ENCODE data around the gene ARL13A. TPM values are rescaled to one million over a fixed set of nuclear protein-coding genes. Genes with fewer than 3 reads are reported as not detected.
A peak's percentile ranks its signal among the peaks of the same experiment; 100 is the strongest.

Gene ARL13A
- total and polyA plus RNA-seq, 2 donors (not counting 1 experiment from before 2014, with no cell fraction given): not detected

- Histone ChIP-seq H3K9ac (ENCODE audit: insufficient read depth, low read length) (no peak overlapping the region), H3K27ac (ENCODE audit: insufficient read depth, low read length) (no peak overlapping the region), H3K79me2 (ENCODE audit: control insufficient read depth, insufficient read depth, low read length) (no peaks in the 10 kb centered on the region), H3K27me3 (ENCODE audit: control insufficient read depth, insufficient read depth, low read length) (no peaks in the 10 kb centered on the region), H2AFZ (ENCODE audit: low read length) (no peak overlapping the region), H3K4me2 (ENCODE audit: extremely low read depth, insufficient read depth, low read length) (no peak overlapping the region), H4K20me1 (ENCODE audit: control insufficient read depth, extremely low read depth, insufficient read depth, low read length) (no peaks in the 10 kb centered on the region), H3K4me3 (replicated peaks in 1 of 4; ENCODE audit: control extremely low read depth in 1 of 4, insufficient read depth in 1 of 4, low read depth in 3 of 4, low read length in 4 of 4) (no peak overlapping the region), H3K9me3 (ENCODE audit: control insufficient read depth, insufficient read depth, low read depth, low read length) (no peaks in the 10 kb centered on the region), H3K36me3 (ENCODE audit: control insufficient read depth, insufficient read depth, low read length) (no peaks in the 10 kb centered on the region), H3K4me1 (ENCODE audit: control insufficient read depth, extremely low read depth, insufficient read depth, low read length) (no peaks in the 10 kb centered on the region)
- no peak for TF ChIP-seq CTCF (conservative IDR thresholded peaks at IDR 0.05 in 1 of 2, IDR thresholded peaks at IDR 0.05 in 1 of 2; ENCODE audit: low read depth in 1 of 2, low read length in 2 of 2)
- no peak for TF ChIP-seq EZH2 (IDR thresholded peaks at IDR 0.05; ENCODE audit: low read length, missing control alignments)
- no peak for DNase-seq (ENCODE audit: low read depth in 2 of 2)
Observed at GRCh38 chrX:101029665-101030064, 60.2 kb downstream of the ARL13A start.

- peak in 1 of 2 donors; percentile 21 for DNase-seq (ENCODE audit: low read depth in 2 of 2)
Observed at GRCh38 chrX:101037231-101037630, 67.7 kb downstream of the ARL13A start.

GRCh38 chrX:101040197-101040596 is 70.7 kb downstream of the ARL13A start:
- Histone ChIP-seq H3K4me2 (ENCODE audit: extremely low read depth, insufficient read depth, low read length) (no peak overlapping the region), H3K36me3 (ENCODE audit: control insufficient read depth, insufficient read depth, low read length) (no peaks in the 10 kb centered on the region), H4K20me1 (ENCODE audit: control insufficient read depth, extremely low read depth, insufficient read depth, low read length) (no peaks in the 10 kb centered on the region), H3K9ac (ENCODE audit: insufficient read depth, low read length) (no peak overlapping the region), H3K9me3 (ENCODE audit: control insufficient read depth, insufficient read depth, low read depth, low read length) (no peaks in the 10 kb centered on the region), H3K4me1 (ENCODE audit: control insufficient read depth, extremely low read depth, insufficient read depth, low read length) (no peaks in the 10 kb centered on the region), H2AFZ (ENCODE audit: low read length) (no peak overlapping the region), H3K27ac (ENCODE audit: insufficient read depth, low read length) (no peak overlapping the region), H3K4me3 (replicated peaks in 1 of 4; ENCODE audit: control extremely low read depth in 1 of 4, insufficient read depth in 1 of 4, low read depth in 3 of 4, low read length in 4 of 4) (no peak overlapping the region), H3K79me2 (ENCODE audit: control insufficient read depth, insufficient read depth, low read length) (no peaks in the 10 kb centered on the region), H3K27me3 (ENCODE audit: control insufficient read depth, insufficient read depth, low read length) (no peaks in the 10 kb centered on the region)
- no peak for DNase-seq (ENCODE audit: low read depth in 2 of 2)
- no peak for TF ChIP-seq CTCF (conservative IDR thresholded peaks at IDR 0.05 in 1 of 2, IDR thresholded peaks at IDR 0.05 in 1 of 2; ENCODE audit: low read depth in 1 of 2, low read length in 2 of 2)
- TF ChIP-seq EZH2 (IDR thresholded peaks at IDR 0.05; ENCODE audit: low read length, missing control alignments): no peak

More at GRCh38 chrX:101037231-101037630, 67.7 kb downstream of the ARL13A start:
- Histone ChIP-seq H3K9ac (ENCODE audit: insufficient read depth, low read length) (no peak overlapping the region), H3K4me1 (ENCODE audit: control insufficient read depth, extremely low read depth, insufficient read depth, low read length) (no peaks in the 10 kb centered on the region), H2AFZ (ENCODE audit: low read length) (no peak overlapping the region), H3K27ac (ENCODE audit: insufficient read depth, low read length) (no peak overlapping the region), H3K36me3 (ENCODE audit: control insufficient read depth, insufficient read depth, low read length) (no peaks in the 10 kb centered on the region), H3K4me3 (replicated peaks in 1 of 4; ENCODE audit: control extremely low read depth in 1 of 4, insufficient read depth in 1 of 4, low read depth in 3 of 4, low read length in 4 of 4) (no peak overlapping the region), H4K20me1 (ENCODE audit: control insufficient read depth, extremely low read depth, insufficient read depth, low read length) (no peaks in the 10 kb centered on the region), H3K79me2 (ENCODE audit: control insufficient read depth, insufficient read depth, low read length) (no peaks in the 10 kb centered on the region), H3K4me2 (ENCODE audit: extremely low read depth, insufficient read depth, low read length) (no peak overlapping the region), H3K27me3 (ENCODE audit: control insufficient read depth, insufficient read depth, low read length) (no peaks in the 10 kb centered on the region), H3K9me3 (ENCODE audit: control insufficient read depth, insufficient read depth, low read depth, low read length) (no peaks in the 10 kb centered on the region)
- TF ChIP-seq EZH2 (IDR thresholded peaks at IDR 0.05; ENCODE audit: low read length, missing control alignments): no peak
- TF ChIP-seq CTCF (conservative IDR thresholded peaks at IDR 0.05 in 1 of 2, IDR thresholded peaks at IDR 0.05 in 1 of 2; ENCODE audit: low read depth in 1 of 2, low read length in 2 of 2): no peak

Other genes starting within 250 kb of the ARL13A start
- 4.6 and 8.8 TPM in 2 replicates for gene SYTL4, start 237.6 kb upstream of the ARL13A start, total RNA-seq
- gene SYTL4, start 237.6 kb upstream of the ARL13A start, polyA plus RNA-seq: 2.9 and 5.7 TPM in 2 replicates
- 11.4 and 13.4 TPM in 2 replicates for gene CSTF2, start 149.3 kb upstream of the ARL13A start, total RNA-seq
- 16.3 and 25.6 TPM in 2 replicates for gene CSTF2, start 149.3 kb upstream of the ARL13A start, polyA plus RNA-seq
- not detected in 2 replicates for gene NOX1, start 95.3 kb upstream of the ARL13A start, total RNA-seq
- not detected in 2 replicates for gene NOX1, start 95.3 kb upstream of the ARL13A start, polyA plus RNA-seq
- gene XKRX, start 40.8 kb upstream of the ARL13A start, total RNA-seq: under 0.01 and 0.17 TPM in 2 replicates
- 0.02 and 0.19 TPM in 2 replicates for gene XKRX, start 40.8 kb upstream of the ARL13A start, polyA plus RNA-seq
- 10.3 and 14.2 TPM in 2 replicates for gene TRMT2B, start 82.4 kb downstream of the ARL13A start, total RNA-seq
- 6.9 and 11.1 TPM in 2 replicates for gene TRMT2B, start 82.4 kb downstream of the ARL13A start, polyA plus RNA-seq
- gene TMEM35A, start 109.2 kb downstream of the ARL13A start, total RNA-seq: 11.6 and 28.6 TPM in 2 replicates
- gene TMEM35A, start 109.2 kb downstream of the ARL13A start, polyA plus RNA-seq: 25.8 and 46.0 TPM in 2 replicates
- 4.9 and 11.2 TPM in 2 replicates for gene CENPI, start 128.5 kb downstream of the ARL13A start, total RNA-seq
- 4.3 and 13.0 TPM in 2 replicates for gene CENPI, start 128.5 kb downstream of the ARL13A start, polyA plus RNA-seq